ENCODE measurements around the gene NAT8.
"Not testable (repeated sequence)": the region's sequence is repeated elsewhere in the genome, so short reads cannot be mapped to it uniquely, and the experiment has no call there.

DNA sequence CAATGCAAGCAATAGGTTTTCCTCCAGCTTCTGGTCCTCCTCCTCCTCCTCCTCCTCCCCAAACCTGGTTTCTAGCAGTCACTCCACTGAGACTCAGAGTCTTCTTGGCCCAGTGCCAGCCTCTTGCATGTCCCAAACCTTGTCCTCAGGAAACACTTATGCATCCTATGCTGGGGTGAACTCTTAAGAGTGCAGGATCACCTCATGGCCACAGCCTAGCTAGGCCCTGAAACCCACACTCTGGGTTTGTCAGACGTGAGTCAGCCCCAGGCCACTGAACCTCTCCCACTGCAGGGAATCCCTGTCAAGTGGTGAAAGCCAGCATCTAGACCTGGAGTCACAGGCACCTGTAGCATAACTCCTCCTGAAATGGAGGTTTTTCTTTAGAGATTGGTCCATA is 42.1 kb upstream of the NAT8 start:
- not testable (repeated sequence) for TF ChIP-seq POLR2AphosphoS5 (IDR thresholded peaks at IDR 0.05; ENCODE audit: borderline replicate concordance, low read depth, low read length); EZH2 (IDR thresholded peaks at IDR 0.05)

All from SK-N-MC (cell line).